Skeletal muscle cell (primary cell): Measurements from ENCODE around the gene MYO5B.

Experiments used
- DNase-seq: peaks from one replicate; pipeline ENCODE4 v3.0.0-alpha.2; 2010; ENCODE audit warnings: low read depth
- H3K4me3 ChIP-seq: 2 replicates; pipeline ENCODE4 v1.5.1; 2011; ENCODE audit warnings: low read depth, mild to moderate bottlenecking, control low read depth, low read length, moderate library complexity

MYO5B gene

DNA sequence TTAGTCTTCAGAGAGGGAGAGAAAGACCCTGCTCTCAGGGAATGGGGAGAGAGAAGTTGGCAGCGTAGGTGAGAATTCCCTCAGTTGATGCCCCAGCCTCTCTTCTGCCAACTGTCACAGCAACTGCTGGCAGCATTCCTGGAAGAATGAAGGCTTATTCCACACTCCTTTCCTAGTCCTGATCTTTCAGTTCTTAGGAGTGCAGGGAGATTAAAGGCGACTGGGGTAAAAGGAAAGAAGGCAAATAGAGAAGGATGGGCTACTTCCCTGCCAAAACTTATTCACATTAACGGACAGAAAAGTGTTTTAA lies 315.7 kb downstream of the MYO5B start:
- no peak overlapping the region for H3K4me3 ChIP-seq
- DNase-seq: no peak

DNA sequence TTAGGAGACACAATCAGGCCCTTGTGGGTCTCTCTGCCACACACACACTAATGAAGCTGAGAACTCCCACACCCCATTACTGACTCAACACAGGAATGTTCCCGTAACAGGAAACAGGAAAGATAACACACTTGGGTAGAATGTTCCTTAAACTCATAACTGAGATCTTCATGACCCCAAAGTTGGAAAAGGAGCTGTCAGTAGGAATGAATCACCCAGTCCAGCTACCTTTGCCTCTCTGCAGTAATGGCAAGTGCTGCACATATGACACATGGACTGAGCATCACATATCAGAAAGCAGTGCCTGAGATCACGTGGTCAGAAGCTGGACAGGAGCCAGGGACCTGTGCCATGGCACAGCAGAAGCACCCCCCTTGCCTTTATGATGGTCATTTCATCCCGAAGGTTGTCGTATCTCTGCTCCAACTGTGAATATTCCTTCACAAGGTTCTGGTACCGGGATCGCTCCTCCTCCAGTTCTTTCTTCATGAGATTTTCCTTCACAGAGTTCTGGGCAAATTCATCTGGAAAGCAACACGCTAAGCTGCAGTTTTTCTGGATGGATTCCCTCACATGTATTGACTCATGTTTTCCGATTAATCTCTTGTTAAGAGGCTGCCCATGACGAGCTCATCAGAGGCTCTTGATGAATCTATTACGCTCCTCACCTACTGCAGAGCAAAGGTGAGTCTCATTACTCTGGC lies 316.2 kb downstream of the MYO5B start:
- no peak for DNase-seq

DNA sequence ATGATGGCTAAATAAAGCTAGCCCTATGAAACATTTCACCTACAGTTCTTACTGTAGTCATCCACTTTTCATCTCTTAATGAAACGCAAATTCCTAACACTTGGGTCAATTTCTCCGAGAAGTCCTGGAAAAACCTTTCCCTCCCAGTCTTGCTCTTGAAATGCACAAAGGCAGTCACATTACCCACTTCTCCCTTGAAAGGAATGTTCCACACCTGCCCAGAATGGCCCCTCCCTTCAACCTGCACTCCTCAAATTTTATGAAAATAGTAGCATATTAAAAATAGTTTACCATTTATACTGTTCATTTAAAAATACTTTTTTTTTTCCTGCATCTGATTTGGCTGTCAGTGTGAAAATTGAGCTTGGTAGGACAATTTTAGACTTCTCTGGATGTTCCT lies 316.9 kb downstream of the MYO5B start:
- DNase-seq: no peak
- H3K4me3 ChIP-seq: no peak overlapping the region

More for the DNA sequence above, 316.2 kb downstream of the MYO5B start:
- H3K4me3 ChIP-seq: no peak overlapping the region

DNA sequence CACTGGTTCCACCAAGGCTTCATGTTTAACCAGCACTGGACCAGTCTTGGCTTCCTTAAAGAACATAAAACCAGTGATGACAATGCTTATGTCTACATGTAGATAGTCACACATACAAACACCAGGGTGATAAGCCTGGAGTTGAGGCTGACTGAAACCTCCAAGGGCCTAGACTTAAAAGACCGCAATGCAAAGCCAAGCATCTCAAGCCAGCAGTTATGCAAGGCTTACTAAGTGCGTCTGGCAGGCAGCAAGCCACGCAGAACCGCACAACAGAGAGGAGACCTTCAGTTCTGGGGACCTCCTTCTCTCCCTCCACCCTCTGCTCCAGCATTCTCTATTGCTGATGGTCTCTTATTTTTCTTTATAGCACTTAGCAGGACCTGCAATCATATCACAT lies 318.4 kb downstream of the MYO5B start:
- peak; percentile 29 for DNase-seq
- no peak overlapping the region for H3K4me3 ChIP-seq

DNA sequence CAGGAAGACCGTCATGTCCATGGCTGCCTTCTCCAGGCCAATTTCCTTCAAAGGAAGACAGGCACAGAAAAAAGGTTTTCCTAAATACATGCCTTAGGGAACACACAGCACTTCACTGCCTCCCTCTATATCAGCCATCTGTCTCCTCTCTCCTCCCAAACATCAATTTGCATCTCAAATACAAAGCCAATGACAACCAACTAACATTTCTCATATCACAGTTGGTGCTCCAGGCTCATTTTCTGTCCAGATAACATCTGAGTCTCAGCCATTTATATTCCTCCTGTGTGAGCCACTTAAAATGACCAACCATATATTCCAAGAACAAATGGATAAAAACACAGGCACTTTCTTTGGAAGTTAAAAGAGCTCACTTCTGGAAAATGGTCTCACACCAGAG lies 319.2 kb downstream of the MYO5B start:
- H3K4me3 ChIP-seq: no peak overlapping the region
- no peak for DNase-seq

DNA sequence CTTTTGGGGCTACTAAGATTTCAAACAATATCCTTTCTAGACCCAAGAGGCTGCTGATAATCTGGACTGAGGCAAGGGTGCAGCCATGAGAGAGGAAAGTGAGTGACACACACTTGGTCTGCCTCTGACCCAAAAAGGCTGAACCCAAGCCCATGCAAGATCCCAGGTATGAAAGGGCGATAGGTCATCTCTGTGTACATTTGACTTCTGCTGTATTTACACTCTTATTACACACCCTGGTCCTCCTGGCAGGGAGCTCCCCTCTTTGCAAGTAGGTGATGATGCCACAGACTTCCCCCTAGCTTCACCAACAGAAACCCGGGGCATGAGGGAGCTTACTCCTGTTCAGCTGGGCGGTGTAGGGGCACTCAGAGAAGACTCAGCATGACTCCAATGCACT lies 319.8 kb downstream of the MYO5B start:
- H3K4me3 ChIP-seq: no peak overlapping the region
- no peak for DNase-seq

DNA sequence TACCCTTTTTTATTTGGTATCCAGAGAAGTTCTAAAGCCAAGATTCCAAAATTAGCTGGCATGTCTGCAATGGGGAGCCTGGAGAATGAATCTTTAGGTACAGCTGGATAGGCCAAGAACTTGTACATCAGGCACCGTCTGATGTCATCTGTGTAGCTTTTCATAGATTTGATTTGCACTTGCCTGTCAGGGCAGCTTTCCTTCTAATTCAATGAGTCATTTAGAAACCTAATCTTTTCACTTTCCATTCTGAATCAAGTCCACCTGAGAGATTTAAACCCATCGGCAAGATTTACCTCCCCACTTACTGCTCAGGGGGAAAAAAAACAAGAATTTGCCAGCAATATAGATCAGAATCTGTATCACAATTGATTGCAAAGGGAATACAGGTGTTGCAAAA lies 320.7 kb downstream of the MYO5B start:
- DNase-seq: no peak
- H3K4me3 ChIP-seq: no peak overlapping the region

DNA sequence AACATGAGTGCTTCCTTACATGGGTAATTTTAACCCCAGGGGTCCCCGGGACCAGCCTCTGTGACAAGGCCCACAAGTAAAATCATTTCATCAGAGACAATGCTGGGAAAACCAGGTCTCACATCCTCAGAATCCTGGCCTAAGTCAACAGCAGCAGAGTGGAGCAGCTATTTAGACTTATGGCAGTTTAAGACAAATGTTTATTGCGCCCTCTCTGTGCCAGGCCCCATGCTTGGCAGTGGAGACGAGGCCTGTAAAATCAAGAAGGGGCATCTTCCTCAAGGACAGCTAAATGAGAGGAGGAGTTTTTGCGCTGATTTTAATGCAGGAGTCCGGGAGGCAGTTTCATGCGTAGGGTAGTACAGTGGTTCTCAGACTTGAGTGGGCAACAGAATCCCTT lies 325.6 kb downstream of the MYO5B start:
- no peak for DNase-seq
- no peak overlapping the region for H3K4me3 ChIP-seq

DNA sequence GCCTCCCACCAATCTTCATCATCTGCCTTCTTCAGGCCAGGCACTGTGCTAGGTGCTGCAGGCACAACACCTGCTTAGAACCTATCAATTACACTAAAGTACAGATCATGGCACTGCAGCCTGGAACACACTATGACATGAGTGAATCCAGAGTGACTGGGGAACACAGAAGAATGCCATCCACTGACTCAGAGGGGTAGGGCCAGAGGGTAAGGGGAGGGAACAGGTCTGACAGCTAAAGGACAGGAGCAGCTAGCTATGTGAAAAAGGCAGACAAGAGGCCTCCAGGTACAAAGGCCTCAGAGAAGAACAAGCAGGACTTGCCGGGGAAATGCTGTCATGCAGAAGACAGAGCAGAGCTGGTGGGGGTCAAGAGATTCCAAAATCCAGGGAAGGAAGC lies 328.3 kb downstream of the MYO5B start:
- DNase-seq: no peak
- no peak overlapping the region for H3K4me3 ChIP-seq

DNA sequence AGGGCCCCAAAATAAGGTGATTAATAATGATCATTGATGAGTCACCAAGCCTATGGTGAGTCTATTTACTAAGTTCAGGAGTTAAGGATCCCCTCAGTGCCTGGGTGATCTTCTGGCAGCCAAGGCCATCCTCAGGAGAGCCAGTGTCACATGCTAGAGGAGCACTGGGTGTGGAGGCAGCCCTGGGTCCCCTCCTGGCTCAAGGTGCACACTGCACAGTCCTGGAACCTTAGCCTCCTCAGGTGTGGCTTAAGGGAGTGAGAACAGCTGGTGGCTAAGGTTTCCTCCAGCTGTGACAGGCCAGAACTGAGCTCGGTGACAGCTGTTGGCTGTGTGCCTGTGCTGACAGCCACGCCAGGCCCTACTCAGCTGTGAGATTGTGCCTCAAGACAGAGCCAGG lies 329.5 kb downstream of the MYO5B start:
- no peak overlapping the region for H3K4me3 ChIP-seq
- no peak for DNase-seq

DNA sequence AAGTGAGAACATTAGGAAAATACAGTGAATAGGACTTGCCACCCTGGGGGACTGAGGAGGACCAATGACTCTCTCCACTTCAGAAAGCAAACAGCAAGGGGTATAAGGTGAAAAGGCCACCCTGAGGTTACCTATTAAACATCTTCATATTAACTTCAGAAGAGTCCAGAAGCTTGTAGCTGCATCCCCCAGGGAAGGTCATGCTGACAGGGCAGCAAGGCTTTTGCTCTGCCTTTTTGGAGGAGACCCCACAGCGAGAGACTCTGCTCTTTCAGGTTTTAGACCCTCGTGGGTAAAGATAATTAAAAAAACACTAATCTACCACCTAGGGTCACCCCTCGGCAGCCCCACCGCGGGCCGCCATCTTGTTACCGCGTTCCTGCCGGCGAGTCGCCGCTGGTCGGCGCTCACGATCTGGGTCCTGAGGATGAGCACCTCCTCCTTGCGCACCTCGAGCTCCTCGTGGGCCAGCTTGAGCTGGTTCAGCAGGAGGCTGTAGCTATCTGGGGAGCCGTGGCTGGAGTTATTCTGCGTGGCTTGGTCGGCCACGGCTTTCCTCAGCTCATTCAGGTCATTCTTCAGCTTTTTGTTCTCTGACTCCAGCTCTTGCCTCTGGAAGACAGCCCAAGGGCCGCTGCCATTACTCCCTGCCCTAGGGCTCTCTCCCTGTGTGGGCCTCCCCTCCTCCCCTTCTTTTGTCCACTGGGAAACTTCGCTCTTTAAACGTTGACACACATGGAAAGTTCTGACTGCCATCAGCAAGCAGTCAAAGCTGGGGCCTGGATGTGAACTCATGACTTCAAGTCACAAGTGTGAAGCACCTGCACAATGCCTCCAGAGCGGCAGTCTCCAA lies 331.0 kb downstream of the MYO5B start:
- no peak for DNase-seq
- no peak overlapping the region for H3K4me3 ChIP-seq

DNA sequence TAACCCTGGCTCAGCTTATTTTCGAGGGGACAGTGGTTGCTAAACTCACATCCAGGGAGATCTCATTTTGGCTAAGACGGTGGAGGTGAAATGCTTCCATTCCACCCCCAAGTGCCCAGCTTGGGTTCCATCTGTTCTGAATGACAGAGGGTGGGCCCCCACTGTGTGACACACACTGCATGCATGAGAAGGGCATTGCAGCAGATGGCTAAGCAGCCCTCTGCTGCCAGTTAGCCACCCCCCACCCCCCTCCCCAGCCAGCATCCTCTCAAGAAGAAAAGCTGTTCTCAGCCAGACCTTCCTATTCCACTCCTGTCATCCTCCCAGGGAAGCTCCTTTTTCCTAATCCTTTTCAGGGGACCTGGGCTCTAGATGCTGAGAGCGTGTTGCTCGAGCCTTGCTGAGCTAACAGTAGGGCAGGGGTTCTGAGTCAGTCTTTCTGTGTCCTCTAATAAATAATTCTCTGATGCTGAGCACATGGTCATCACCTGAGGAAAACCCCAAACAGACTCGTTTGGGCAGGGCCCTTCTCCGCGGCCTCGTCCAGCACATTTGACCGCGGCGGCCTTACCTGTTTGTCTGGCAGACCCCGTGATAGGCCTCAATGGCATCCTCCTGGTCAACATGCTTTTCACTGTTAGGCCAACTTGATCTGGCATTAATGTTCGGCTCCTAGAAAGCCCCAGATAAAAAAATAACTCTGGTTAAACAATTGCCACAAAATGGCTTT lies 332.1 kb downstream of the MYO5B start:
- no peak for DNase-seq

DNA sequence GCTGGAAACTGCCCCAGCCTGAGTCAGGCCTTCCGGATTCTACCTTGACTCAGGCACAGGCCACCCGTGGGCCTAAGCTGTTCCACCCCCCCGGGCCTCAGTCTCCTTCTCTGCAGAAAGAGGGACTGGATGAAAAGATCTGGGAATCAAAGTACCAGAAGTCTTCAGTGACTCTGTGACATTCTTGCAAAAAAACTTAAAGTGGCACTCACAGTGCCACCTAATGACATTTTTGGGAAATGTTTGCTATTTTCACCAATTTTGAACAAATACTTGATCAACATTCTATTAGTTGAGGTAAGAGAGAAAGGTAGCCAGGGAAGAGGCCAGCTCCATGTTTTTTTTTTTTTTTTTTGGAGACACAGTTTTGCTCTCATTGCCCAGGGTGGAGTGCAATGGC lies 333.3 kb downstream of the MYO5B start:
- DNase-seq: no peak
- no peak overlapping the region for H3K4me3 ChIP-seq

More for the DNA sequence above, 332.1 kb downstream of the MYO5B start:
- no peak overlapping the region for H3K4me3 ChIP-seq

DNA sequence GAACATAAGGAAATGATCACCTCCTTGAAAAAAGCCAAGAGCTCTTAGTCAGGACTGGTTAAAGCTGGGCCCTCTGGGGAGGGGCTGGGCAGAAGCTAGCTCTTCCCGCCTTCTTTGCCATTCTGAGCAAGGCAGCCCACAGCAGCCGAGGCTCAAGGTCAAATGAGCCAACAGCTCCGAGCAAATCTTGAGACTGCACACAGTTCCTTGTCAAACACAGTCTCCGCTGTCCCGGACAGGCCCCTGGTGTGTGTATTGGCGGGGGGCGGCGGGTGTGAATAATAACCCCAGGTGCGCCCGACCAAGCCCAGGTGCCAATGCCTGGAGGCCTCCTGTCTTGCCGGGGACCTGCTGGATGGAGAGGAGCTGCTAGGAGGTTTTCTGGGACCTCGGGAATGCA lies 335.2 kb downstream of the MYO5B start:
- no peak overlapping the region for H3K4me3 ChIP-seq
- no peak for DNase-seq

DNA sequence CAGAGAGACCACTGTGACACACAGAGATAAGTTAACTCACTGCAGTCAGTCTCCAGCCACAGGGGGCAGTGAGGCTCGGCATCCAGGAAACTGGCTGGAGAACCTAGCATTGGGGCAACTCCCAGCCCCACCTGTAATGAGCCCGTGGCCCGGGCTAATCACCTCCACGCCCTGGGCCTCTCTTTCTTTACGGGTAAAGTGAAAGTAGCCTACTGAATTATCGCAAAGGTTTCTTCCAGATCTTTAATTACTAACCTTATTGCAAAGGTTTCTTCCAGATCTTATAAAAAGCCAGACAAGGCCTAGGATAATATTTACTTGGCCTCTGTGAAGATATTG lies 336.0 kb downstream of the MYO5B start:
- H3K4me3 ChIP-seq: no peak overlapping the region
- DNase-seq: no peak

DNA sequence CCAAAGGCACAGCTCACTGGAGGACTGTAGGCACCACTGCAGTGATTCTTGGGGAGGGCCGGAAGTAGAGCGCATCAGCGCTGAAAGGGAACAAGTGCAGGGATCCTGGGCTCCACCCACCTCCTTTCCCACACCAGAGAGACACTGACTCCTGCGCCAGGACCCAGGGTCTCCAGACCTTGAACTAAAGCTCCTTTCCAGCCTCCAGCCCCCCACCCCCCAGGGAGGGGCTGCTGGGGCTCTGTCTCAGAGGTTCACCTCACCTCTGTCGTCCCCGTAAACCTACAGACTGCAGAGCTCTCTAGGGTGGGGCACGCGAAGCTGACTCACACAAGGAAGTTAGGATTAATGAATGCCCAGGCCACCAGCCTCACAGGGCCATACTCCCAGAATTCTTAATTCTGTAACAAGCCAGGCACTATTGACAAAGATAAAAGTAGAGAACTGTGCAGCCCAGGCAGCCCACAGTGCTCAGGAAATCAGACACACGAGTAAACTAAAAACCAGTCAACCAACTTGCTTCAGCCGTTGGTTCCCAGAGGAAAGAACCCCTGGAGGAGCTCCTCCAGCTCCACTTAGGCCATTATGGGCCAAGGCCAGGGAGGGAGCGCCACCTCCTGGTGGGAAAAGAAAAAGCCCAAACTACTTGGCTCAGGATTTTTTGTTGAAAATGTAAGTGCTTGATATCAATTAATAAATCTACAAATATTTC lies 336.5 kb downstream of the MYO5B start:
- no peak for DNase-seq
- no peak overlapping the region for H3K4me3 ChIP-seq

DNA sequence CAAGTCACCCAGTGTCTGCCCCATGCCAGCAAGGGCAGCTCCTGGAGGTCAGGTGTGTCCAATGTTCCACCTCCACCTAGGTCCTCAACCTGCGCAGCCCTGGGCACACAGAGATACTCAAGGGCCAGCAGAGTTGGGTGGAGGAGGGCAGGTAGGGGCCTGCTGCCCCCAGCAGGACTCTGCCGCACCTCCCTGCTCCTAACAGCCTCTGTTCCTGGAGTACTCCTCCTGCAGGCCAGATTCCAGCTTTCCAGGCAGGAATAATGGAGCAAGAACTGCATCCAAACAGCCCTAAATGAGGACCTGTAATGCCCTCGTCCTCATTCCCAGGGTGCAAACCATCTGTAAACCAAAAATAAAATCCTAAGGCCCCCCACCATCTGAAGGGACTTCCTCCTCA lies 337.2 kb downstream of the MYO5B start:
- H3K4me3 ChIP-seq: no peak overlapping the region
- DNase-seq: no peak

DNA sequence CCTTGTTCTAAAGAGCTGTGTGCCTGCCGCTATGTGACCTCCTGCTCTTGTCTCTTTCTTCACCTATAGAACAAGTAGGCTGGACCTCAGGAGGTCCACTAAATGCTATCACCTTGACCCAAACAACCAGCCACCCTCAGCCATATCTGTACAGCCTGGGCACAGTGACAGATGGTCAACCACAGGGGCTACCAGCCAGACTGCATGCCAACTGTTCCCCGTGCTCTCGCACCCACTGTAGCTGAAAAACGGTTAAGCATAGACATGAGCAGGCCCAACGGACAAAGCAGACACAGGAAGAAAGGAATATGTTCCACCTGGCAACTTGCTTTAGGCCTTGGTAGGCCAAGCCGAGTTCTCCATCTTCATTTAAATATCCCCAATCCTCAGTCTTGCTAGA lies 338.5 kb downstream of the MYO5B start:
- H3K4me3 ChIP-seq: no peak overlapping the region
- DNase-seq: no peak

DNA sequence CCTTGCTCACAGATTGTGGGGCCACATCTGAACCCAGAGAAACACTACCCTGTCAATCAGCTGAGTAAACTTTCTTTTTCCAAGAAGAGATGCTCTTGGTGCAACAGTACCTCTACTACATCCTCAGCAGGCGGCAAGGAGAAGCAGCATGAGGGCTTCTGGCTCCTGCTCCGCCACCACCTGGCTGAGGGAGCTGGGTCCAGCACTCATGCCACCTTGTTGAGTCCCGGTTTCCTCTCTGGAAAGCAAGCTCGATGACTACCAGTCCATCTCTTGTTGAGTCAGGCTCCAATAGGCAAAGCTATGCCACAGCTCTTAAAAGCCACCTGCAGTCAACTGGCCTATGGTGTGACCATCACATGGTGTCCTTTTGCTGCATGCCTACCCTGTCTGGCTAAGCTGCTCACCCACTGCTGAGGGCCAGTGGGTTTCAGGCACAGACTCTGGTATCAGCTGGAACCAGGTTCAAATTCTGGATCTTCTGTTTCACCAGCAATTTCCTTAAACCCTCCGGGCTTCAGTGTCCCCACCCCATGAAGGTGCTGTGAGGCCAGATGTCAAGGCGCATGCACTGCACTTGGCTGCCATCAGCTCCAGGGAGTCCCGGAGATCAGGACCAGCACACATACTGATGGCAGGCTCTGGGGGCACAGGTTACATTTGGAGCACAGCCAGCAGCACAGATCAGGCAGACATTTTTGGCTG lies 339.1 kb downstream of the MYO5B start:
- DNase-seq: no peak
- no peak overlapping the region for H3K4me3 ChIP-seq

DNA sequence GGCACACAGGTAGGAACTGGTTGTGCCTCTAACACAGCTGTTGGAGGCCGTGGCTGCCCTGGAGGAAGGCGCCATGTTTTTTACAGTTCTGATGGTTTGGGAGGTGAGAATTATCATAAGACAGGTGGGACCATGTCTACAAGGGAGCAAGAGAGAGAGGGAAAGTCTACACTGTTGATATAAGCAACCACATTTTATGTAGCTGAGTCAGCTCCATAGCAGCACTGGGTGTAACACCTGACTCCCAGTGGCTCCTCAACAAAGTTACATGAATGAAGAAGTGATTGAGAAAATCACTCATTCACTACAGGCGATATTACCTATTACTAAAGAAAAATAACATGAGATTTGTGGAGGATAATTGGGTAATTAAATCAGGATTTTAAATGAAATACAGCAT lies 340.3 kb downstream of the MYO5B start:
- no peak overlapping the region for H3K4me3 ChIP-seq
- DNase-seq: no peak
